GM23248 (cell line): ENCODE measurements around the gene CPNE7. TPM values are rescaled to one million over a fixed set of nuclear protein-coding genes. Genes with fewer than 3 reads are reported as not detected.

ENCODE experiments used
- DNase-seq: peaks from one replicate; pipeline ENCODE4 v3.0.0-alpha.2; 2015
- H2AFZ ChIP-seq: fragments of 200-600 bp; sonication (generic); 2 replicates; pipeline ENCODE4 v1.6.1; 2016; ENCODE audit warnings: antibody characterized with exemption
- H3F3A ChIP-seq: fragments of 200-600 bp; sonication (generic); 2 replicates; pipeline ENCODE4 v1.6.1; 2016; ENCODE audit warnings: mild to moderate bottlenecking, antibody characterized with exemption, mixed run types; ENCODE audit not compliant: insufficient read depth
- H3K27ac ChIP-seq: fragments of 200-600 bp; sonication (generic); 2 replicates; pipeline ENCODE4 v1.5.1; 2016; ENCODE audit warnings: mild to moderate bottlenecking
- H3K27me3 ChIP-seq: fragments of 200-600 bp; sonication (generic); replicated peaks from 2 replicates; pipeline ENCODE4 v1.6.1; 2016; ENCODE audit warnings: mild to moderate bottlenecking; ENCODE audit not compliant: insufficient read depth
- H3K36me3 ChIP-seq: fragments of 200-600 bp; sonication (generic); 2 replicates; pipeline ENCODE4 v1.6.1; 2016; ENCODE audit warnings: low read depth, mild to moderate bottlenecking
- H3K4me1 ChIP-seq: fragments of 200-600 bp; sonication (generic); 2 replicates; pipeline ENCODE4 v1.6.1; 2016; ENCODE audit warnings: mild to moderate bottlenecking; ENCODE audit not compliant: insufficient read depth
- H3K4me2 ChIP-seq: fragments of 200-600 bp; sonication (generic); one replicate; pipeline ENCODE4 v1.6.1; 2016; ENCODE audit warnings: mild to moderate bottlenecking; ENCODE audit not compliant: unreplicated experiment
- H3K4me3 ChIP-seq: fragments of 200-600 bp; sonication (generic); 2 replicates; pipeline ENCODE4 v1.5.1; 2016; ENCODE audit warnings: mild to moderate bottlenecking
- H3K79me2 ChIP-seq: fragments of 200-600 bp; sonication (generic); 2 replicates; pipeline ENCODE4 v1.6.1; 2016; ENCODE audit warnings: mild to moderate bottlenecking; ENCODE audit not compliant: insufficient read depth
- H3K9ac ChIP-seq: fragments of 200-600 bp; sonication (generic); 2 replicates; pipeline ENCODE4 v1.6.1; 2016; ENCODE audit warnings: mild to moderate bottlenecking
- H3K9me2 ChIP-seq: fragments of 200-600 bp; sonication (generic); 2 replicates; pipeline ENCODE4 v1.6.1; 2016; ENCODE audit warnings: mixed run types, mild to moderate bottlenecking, moderate library complexity; ENCODE audit not compliant: insufficient read depth
- H3K9me3 ChIP-seq: fragments of 200-600 bp; sonication (generic); one replicate; pipeline ENCODE4 v1.6.1; 2017; ENCODE audit warnings: low read depth
- H4K20me1 ChIP-seq: fragments of 200-600 bp; sonication (generic); 2 replicates; pipeline ENCODE4 v1.6.0; 2016; ENCODE audit not compliant: insufficient read depth
- EZH2 ChIP-seq: fragments of 200-600 bp; sonication (generic); IDR thresholded peaks from 2 replicates; pipeline ENCODE4 v1.6.1; 2018; ENCODE audit warnings: antibody characterized with exemption, mild to moderate bottlenecking; ENCODE audit not compliant: insufficient read depth, poor library complexity, severe bottlenecking
- EZH2phosphoT487 ChIP-seq: fragments of 200-600 bp; sonication (generic); IDR thresholded peaks from 2 replicates; pipeline ENCODE4 v1.6.1; 2018; ENCODE audit warnings: antibody characterized with exemption, moderate library complexity, mild to moderate bottlenecking, low read depth; ENCODE audit not compliant: insufficient read depth
- WGBS, 2 experiments: methylation state at CpG; one replicate each; pipeline ENCODE4 v1.1.6; 2015 to 2017; ENCODE audit warnings: low lambda C conversion rate in 2 of 2, low coverage in 1 of 2; ENCODE audit errors: missing lambda C conversion rate in 2 of 2; 5-methylcytosine and 5-hydroxymethylcytosine counted together
- in situ Hi-C: fragments of 300-500 bp; cut with MboI; formaldehyde crosslinking; loops from 2 replicates; pipeline ENCODE4 v1.15.0; 2020
- polyA plus RNA-seq: library from polyadenylated mRNA; unstranded; fragments of >200 nt; fragmentation: Nextera tagmentation; extraction: Ambion mirVana; gene quantifications from 2 replicates; pipeline ENCODE4 v1.2.1, GENCODE V29; 2016
- small RNA-seq: library from RNA; depleted of rRNA; stranded (forward); fragments of <200 nt; gene quantifications from one replicate; pipeline ENCODE3, GENCODE V24; 2014; ENCODE audit warnings: low read depth, low replicate concordance
- total RNA-seq: library from RNA; depleted of rRNA; stranded (reverse); fragments of >200 nt; shearing (Covaris generic); gene quantifications from 2 replicates; pipeline ENCODE4 v1.2.3, GENCODE V29; 2014; rRNA removed

CPNE7 gene
- total and polyA plus RNA-seq, 2 experiments from 2014 or later, result 5.3 to 10.1 TPM

DNA sequence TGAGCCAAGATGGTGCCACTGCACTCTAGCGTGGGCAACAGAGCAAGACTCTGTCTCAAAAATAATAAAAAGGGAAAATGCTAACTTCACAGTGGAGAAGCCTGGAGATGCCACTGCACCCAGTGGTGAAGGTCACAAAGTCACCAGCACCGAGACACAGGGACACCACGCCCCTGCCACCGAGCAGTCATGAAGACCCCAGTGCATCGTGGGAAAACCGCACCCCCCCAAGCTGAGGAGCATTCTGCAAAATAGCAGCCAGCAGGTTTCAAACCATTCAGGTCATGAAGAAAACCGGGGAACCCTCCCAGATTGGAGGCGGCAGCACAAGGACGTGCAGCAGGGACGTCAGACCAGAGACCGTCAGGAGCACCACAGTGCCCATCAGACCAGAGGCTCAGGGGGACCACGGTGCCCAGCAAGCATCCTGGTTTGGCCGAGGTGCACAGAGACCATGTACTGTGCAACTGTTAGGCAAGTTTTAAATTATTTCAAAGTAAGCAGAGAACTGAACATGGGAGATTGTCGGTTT lies 68.3 kb downstream of the CPNE7 start:
- no peak for DNase-seq
- no peaks in the 10 kb centered on the region for H3F3A ChIP-seq
- whole genome bisulfite sequencing, 2 experiments, result 70 to 71% methylated on average over 14 of the region's 14 CpGs
- H2AFZ ChIP-seq, result no peak overlapping the region
- no peak overlapping the region for H3K27ac ChIP-seq
- H3K79me2 ChIP-seq, result no peaks in the 10 kb centered on the region
- no peaks in the 10 kb centered on the region for H3K4me1 ChIP-seq
- no peak overlapping the region for H3K4me2 ChIP-seq
- H3K27me3 ChIP-seq, result no peaks in the 10 kb centered on the region
- no peak for TF ChIP-seq EZH2
- TF ChIP-seq EZH2phosphoT487, result no peak
- peaks cover 5% of the 10 kb centered on the region; the same call in 1 of the 2 replicates for H3K36me3 ChIP-seq
- no peak overlapping the region for H3K4me3 ChIP-seq
- no peak overlapping the region for H3K9ac ChIP-seq
- H4K20me1 ChIP-seq, result no peaks in the 10 kb centered on the region
- in situ Hi-C loops, result no loop called here
- no peaks in the 10 kb centered on the region for H3K9me3 ChIP-seq
- no peaks in the 10 kb centered on the region for H3K9me2 ChIP-seq

DNA sequence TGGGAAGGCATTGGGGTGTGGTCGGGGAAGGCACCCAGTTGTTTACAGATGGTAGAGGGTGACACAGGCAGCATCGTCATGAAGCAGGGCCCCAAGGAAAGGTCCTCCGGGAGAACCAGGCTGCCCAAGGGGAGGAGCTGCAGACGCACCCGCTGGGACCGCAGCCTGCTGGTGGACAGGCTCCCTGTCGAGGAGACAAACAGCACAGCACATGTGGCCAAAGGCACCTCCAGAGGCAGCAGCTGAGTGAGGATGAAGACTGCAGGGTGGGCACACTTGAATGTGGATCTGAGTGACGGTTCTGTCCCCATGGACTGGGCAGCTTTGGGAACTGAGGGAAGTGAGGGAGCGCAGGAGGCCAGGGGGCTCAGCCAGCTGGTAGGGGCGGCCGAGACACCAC lies 69.6 kb downstream of the CPNE7 start:
- Histone ChIP-seq H3K9me3 (no peaks in the 10 kb centered on the region), H4K20me1 (no peaks in the 10 kb centered on the region), H2AFZ (no peak overlapping the region), H3K4me3 (no peak overlapping the region), H3K27ac (no peak overlapping the region), H3K4me1 (no peaks in the 10 kb centered on the region), H3K9ac (no peak overlapping the region), H3K9me2 (no peaks in the 10 kb centered on the region), H3K36me3 (peaks cover 5% of the 10 kb centered on the region; the same call in 1 of the 2 replicates), H3F3A (no peaks in the 10 kb centered on the region), H3K27me3 (no peaks in the 10 kb centered on the region), H3K79me2 (no peaks in the 10 kb centered on the region), H3K4me2 (no peak overlapping the region)
- 65 to 71% methylated on average over 9 to 11 of the region's 11 CpGs for WGBS, 2 experiments
- TF ChIP-seq EZH2 (no peak), EZH2phosphoT487 (no peak)
- DNase-seq, result no peak
- in situ Hi-C loops, result no loop called here

DNA sequence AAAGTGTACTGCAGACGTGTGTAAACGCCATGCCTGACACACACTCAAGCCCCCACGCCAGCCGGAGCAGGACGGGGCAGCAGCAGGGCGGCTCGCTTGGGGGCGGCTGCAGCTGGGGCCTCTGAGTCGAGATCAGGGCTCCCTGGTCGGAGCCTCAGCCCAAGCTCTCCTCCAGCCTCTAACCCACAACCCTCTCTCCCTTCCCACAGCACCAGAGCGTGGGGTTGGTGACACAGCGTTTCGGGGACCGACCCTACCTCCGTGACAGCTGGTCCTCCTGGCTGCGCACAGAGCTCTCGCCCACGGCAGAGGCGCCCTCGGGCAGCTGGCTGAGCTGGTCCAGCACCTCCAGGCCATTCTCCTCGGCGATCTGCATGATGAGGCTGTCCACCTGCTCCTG lies 70.7 kb downstream of the CPNE7 start:
- Histone ChIP-seq H3F3A (no peaks in the 10 kb centered on the region), H3K9ac (no peak overlapping the region), H3K27ac (no peak overlapping the region), H2AFZ (no peak overlapping the region), H3K4me2 (no peak overlapping the region), H3K27me3 (no peaks in the 10 kb centered on the region), H3K4me3 (no peak overlapping the region), H3K36me3 (peaks cover 5% of the 10 kb centered on the region; the same call in 1 of the 2 replicates), H4K20me1 (no peaks in the 10 kb centered on the region), H3K79me2 (peaks cover 6% of the 10 kb centered on the region; the same call in 1 of the 2 replicates), H3K9me2 (no peaks in the 10 kb centered on the region), H3K9me3 (no peaks in the 10 kb centered on the region), H3K4me1 (no peaks in the 10 kb centered on the region)
- DNase-seq, result no peak
- 92 to 98% methylated on average over 21 to 22 of the region's 22 CpGs for WGBS, 2 experiments
- TF ChIP-seq EZH2phosphoT487, result no peak
- TF ChIP-seq EZH2, result no peak
- in situ Hi-C loops, result no loop called here

Small RNA genes within 50 kb of the gene (small RNA-seq; reads per million reads assigned to genes)
- not detected for gene SNORD68

Other genes starting within 250 kb of the CPNE7 start
- 83.8 and 84.7 TPM in 2 replicates for gene ANKRD11, start 85.2 kb upstream of the CPNE7 start, total RNA-seq
- gene ANKRD11, start 85.2 kb upstream of the CPNE7 start, polyA plus RNA-seq, result 34.7 and 39.3 TPM in 2 replicates
- gene SPG7, start 67.4 kb upstream of the CPNE7 start, total RNA-seq, result 155 and 215 TPM in 2 replicates
- gene SPG7, start 67.4 kb upstream of the CPNE7 start, polyA plus RNA-seq, result 47.5 and 53.9 TPM in 2 replicates
- 3,580 and 6,666 TPM in 2 replicates for gene RPL13, start 15.1 kb upstream of the CPNE7 start, total RNA-seq
- gene RPL13, start 15.1 kb upstream of the CPNE7 start, polyA plus RNA-seq, result 1,418 and 1,480 TPM in 2 replicates
- not detected in 2 replicates for gene DPEP1, start 37.9 kb downstream of the CPNE7 start, total RNA-seq
- gene DPEP1, start 37.9 kb downstream of the CPNE7 start, polyA plus RNA-seq, result not detected in 2 replicates
- 85.7 and 111 TPM in 2 replicates for gene CHMP1A, start 82.0 kb downstream of the CPNE7 start, total RNA-seq
- 97.2 and 102 TPM in 2 replicates for gene CHMP1A, start 82.0 kb downstream of the CPNE7 start, polyA plus RNA-seq
- gene SPATA33, start 82.1 kb downstream of the CPNE7 start, total RNA-seq, result 1.8 and 2.7 TPM in 2 replicates
- 7.5 and 8.6 TPM in 2 replicates for gene SPATA33, start 82.1 kb downstream of the CPNE7 start, polyA plus RNA-seq
- gene CDK10, start 110.9 kb downstream of the CPNE7 start, total RNA-seq, result 43.8 and 49.6 TPM in 2 replicates
- gene CDK10, start 110.9 kb downstream of the CPNE7 start, polyA plus RNA-seq, result 51.9 and 52.8 TPM in 2 replicates
- gene SPATA2L, start 125.9 kb downstream of the CPNE7 start, total RNA-seq, result 19.2 and 27.5 TPM in 2 replicates
- gene SPATA2L, start 125.9 kb downstream of the CPNE7 start, polyA plus RNA-seq, result 10.3 and 12.7 TPM in 2 replicates
- gene VPS9D1, start 145.1 kb downstream of the CPNE7 start, total RNA-seq, result 15.8 and 19.5 TPM in 2 replicates
- 4.8 and 5.6 TPM in 2 replicates for gene VPS9D1, start 145.1 kb downstream of the CPNE7 start, polyA plus RNA-seq
- gene ZNF276, start 145.8 kb downstream of the CPNE7 start, total RNA-seq, result 12.0 and 19.3 TPM in 2 replicates
- 4.2 and 4.3 TPM in 2 replicates for gene ZNF276, start 145.8 kb downstream of the CPNE7 start, polyA plus RNA-seq
- gene FANCA, start 240.9 kb downstream of the CPNE7 start, total RNA-seq, result 10.6 and 12.4 TPM in 2 replicates
- 6.5 and 7.9 TPM in 2 replicates for gene FANCA, start 240.9 kb downstream of the CPNE7 start, polyA plus RNA-seq